ENCODE data around the gene BPIFB6.

The BPIFB6 gene

DNA sequence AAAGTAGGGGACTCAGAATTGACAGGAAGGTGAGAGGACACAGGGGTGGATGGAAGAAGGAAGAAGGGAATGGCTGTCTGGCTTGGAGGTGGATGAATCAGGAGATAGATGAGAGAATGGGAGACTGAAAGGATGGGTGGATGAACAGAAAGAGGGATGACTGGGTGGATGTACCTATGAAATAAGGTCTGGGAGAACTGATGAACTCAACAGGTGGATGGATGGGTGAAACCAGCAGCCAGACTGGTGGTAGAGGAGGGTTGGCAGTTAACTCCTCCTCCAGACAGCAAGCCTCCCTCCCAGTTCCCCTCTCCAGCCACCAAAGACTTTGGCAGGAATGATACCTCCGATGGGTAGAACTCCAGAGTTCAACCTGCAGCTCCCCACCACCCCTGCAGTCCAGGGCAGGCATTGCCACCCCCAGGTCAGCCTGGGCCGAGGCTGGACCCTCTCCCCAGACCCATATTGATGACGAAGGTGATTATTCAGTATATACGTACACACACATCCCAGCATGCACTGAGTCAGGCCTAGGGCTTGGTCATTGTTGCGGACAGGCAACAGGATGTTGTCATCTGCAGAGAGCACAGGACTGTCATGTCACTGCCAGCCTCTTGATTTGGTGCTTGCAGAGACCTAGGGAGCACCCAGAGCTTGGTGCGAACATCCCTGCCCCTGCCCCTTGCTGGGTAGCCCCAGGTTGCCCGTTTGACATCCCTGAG lies 29.2 kb upstream of the BPIFB6 start:
- no peak for DNase-seq

DNA sequence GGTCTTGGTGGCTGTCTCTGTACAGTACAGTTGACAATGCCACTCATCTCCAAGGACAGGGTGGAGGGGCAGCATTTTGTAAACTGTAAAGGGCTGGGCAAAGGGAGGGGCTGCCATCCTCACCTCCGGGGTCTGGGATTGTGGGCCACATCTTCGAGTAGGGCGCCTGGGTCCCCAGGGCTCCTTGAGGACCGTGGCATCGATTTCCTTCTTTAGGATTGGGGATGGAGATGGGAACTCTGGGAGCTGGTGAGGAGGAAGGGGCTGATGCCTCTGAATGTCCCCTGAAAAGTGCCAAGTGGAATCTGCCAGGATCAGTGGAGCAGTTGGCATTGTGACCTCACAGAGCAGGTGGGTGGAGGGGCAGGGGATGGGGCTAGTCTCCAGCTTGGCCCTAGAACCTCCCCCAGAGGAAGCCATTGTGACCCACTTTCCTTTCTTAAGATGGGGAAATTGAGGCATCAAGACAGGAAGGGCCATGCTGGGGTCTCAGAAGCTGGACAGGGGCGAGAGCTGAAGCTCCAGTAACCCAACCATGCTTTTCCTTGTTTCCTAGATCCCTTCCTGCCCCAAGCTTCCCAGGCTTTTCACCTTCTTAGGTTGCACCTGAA lies 27.2 kb upstream of the BPIFB6 start, which contains the start of gene SUN5:
Gene SUN5 (minus strand): TSS at position 293 of the 611 bp plus-strand sequence. CDS start 93 bp downstream, at position 200.
- no peak for DNase-seq

DNA sequence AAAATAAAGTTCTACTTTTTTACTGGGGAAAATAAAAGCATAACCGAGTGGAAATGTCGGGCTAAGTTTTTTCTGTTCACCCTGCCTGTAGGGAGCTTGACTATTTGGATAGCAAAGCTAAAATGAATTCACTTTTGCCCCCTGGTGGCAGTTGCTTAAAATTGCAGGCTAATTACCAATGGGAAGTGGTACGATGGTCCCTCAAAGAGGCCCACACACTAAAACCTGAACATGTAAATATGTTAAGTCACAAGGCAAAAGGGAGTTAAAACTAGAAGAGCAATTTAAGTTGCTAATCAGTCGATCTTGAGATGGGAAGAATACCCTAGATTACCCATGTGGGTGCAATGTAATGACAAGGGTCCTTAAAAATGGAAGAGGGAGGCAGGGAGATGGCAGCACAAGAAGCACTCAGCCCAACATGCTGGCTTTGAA lies 26.3 kb upstream of the BPIFB6 start:
- peak; percentile 59 for DNase-seq

DNA sequence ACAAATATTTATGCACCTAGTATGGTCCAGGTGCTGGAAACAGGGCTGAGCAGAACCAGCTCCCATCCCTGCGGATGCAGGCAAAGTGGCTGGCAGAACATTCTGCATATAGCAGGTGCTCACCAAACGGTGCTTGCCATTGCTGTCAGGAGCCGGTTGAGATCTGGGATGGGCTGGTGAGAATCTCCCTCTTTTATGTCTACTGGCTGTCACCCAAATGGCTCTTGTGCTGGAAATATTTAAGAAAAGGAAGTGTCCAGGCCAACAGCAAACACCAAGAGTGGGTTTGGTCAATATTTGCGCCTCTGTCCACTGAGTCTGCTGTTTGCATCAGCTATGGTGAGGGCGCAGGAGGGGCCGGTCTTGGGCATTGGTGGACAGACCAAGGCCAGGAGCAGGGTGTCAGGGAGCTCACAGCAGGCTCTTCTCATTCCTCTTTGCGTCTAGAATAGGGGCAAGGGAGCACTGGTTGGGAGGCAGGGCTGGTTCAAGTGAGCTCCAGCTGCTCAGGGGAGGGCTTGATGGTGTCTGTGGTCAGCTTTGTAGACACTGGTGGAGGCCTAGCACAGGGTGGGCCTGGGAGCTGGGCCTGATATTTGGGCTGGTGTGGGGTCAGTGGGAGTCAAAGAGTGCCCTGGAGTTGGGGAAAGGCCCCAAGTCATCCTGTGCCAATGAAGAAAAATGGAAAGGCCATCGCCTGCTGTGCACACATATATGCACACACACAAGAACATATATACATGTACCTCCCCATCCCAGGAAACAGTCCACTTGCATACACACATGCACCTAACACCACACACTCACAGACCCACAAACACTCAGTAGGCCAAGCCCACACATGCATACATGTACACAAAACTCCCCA lies 25.3 kb upstream of the BPIFB6 start:
- DNase-seq, result no peak

DNA sequence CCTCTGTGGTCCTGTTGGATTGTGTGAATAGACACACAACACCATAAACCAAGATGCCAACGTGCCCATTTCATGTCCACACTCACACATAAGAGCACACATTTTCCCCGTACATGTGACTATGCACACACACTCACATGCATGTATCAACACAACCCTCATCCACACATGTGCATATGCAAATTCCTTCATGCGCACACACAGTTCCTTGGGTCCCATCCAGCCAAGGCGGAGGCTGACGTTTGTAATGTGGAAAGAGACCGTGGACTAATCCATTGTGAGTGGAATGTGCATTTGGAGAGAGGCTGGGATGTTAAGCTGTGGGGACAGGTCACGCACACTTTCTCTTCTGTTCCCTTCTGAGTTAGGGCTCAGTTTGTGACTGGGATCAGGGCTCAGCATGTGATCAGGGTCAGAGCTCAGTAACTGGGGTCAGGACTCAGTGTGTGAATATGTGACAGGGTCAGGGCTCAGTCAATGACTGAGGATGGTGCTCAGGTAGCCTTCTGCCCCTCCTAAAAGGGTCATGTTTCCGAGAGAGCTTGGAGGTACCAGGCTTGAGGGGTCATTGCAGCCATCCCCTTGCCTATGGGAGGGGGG lies 24.6 kb upstream of the BPIFB6 start:
- no peak for DNase-seq

DNA sequence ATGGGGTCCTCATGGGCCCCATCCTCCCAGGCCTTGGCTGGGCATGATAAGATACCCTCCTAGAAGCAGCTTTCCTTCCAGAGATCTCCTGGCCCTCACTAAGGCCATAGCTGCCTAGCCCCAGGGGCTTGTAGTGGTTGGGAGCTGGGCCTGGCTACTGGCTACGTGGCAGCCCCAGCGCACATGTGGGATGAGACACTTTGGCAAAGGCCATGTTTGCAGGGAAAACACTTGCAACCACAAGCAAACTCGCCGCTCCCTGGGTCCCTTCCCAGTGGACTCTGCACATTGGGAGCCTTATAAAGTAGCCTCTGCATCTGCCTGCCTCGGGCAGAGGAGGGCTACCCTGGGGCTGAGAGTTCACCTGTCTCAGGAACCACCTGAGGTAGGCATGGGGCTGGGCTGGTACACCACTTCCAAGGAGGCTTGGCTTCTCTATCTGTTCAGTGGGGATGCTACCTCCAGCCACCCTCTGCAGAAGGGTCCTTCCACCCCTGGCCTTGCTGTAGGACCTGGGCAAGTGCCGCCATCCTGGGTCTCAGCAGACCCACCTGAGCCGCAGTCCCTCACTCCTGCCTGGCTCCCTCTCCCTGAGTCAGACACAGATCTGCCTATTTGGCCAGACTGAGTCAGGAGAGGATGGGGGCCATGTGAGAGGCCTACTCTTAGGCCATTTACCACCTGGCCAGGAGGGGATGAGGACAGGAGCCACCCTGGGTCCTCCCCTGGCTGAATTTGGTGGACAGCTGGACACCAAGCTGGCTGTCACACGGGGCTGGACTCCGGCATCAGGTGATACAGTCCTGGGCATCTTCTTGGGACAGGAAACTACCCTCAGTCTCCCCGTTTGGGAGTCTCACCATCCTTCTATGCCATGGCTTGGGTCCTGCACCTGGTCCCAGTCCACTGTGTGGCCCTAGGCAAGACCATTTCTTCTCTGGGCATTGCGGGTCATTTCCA lies 23.8 kb upstream of the BPIFB6 start, which contains the start of gene BPIFB2:
Gene BPIFB2 (plus strand): TSS at position 329 of the 960 bp plus-strand sequence. CDS start 871 bp downstream, outside the sequence.
- DNase-seq, result no peak

DNA sequence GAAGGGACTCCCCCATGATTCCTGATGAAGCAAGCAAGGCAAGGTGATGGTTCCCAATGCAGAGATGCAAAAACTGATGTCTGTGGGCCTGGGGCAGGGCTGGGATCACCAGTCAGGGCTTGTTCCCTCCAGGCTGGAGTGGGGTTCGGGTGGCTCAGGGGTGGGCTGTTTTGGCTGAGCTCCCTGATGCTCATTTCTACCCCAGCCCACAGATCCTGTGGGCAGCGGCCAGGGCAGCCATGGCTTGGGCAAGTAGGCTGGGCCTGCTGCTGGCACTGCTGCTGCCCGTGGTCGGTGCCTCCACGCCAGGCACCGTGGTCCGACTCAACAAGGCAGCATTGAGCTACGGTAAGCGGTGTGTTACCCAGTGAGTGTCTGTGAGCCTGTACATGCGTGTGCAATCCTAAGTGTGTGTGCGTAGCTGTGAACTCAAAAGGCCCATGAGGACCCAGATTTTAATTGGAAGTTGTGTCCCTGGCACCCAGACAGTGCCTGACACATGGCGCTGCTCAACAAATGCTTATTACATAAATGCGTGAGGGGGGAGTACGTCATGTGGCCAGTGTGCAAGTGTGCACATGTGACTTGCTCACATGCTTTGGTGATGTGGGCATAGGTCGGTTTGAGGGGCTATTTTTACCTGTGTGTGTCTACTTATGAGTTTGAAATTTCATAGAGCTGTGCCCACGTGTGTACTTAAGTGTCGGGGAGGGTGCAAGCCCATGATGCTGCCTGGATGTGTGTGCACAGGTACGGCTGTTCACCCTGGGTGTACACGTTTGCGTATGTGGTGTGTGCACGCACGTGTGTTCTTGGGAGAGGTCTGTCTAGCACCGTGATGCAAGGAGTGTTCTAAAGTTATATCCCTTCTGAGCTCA lies 22.9 kb upstream of the BPIFB6 start:
- no peak for DNase-seq

DNA sequence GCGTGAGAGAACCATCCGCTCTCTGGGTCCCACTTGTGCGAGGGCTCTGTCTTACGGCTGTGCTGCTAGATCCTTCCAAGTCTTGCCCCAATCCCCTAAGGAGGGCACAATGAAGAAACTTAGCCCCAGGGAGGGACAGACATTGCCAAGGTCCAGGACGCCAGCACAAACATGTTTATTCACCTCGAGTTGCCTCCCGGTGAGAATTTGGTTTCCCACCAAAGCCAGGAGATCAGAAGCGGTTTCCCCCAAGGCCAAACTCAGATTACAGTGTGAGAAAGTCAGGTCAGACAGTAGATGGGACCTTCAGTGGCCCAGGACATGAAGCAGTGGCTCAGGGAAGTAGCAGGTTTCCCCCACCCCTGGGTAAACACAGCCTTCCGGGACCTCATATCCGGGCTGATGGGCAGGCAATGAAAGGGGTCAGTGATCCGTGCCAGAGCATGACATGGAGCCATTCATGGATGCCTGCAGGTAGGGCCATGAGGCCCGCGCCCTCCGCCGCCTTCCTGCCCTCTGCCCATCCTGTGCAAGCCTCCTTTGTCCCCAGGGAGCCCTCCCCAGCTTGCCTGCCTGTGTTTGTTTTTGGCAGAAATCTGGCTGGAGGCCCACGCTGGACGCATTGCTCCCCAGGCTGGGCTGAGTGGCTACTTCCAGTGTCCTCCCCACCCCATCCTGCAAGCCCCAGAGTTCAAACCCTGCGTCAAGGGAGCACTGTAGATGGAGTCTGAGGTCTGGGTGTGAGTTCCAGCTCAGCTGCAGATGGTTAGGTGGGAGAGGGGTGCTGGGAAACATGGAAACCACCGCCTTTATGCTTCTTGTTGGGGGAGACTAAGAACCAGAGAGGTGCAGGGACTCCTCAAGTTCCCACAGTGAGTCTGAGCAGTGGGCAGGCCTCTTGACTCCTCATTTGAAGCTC lies 22.0 kb upstream of the BPIFB6 start:
- DNase-seq, result no peak

DNA sequence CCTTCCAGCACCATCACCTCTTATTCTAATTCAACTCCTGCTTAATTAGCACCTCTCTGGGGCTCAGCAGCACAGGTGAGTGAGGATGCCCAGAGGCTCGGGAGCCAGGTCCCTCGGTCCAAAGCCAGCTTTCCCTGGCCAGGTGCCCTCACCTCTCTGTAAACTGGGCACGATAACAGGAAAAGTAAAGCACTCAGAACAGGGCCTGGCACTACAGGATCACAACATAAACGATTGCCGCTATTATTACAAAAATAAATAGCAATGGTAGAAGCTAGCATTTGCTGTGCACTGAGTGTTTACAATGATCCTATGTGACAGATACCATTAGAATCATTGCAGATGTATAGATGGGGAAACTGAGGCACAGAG lies 21.3 kb upstream of the BPIFB6 start:
- no peak for DNase-seq

DNA sequence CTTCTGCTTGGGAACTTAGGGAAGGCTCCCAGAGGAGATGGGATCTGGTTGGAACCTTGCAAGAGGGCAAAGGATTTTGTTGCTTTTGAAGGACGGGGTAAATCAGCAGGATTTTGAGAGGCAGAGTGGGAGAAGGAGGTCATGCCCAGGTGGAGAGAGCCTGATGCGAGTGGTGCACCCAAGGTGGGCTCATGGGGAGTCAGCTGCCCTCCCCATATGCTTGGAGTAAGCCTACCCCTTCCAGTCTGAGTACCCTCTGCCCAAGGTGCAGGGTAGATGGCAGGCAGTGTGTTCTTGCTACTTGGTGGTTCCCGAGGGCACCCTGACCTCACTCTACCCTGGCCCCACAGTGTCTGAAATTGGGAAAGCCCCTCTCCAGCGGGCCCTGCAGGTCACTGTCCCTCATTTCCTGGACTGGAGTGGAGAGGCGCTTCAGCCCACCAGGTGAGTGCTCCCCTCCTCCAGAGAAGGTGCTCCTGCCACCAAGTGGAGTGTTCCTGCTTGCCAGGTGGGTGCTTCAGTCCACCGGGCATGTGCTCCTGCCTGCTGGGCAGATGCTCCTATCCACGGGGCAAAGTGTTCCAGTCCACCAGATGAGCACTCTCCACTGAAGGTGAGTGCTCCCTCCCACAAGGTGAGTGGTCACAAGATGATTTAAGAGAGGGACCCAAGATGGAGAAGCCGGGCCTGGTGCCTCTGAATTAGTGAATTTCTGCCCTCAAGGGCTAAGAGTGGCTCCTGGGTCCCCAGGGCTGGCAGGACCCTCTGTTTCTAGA lies 20.6 kb upstream of the BPIFB6 start:
- no peak for DNase-seq

DNA sequence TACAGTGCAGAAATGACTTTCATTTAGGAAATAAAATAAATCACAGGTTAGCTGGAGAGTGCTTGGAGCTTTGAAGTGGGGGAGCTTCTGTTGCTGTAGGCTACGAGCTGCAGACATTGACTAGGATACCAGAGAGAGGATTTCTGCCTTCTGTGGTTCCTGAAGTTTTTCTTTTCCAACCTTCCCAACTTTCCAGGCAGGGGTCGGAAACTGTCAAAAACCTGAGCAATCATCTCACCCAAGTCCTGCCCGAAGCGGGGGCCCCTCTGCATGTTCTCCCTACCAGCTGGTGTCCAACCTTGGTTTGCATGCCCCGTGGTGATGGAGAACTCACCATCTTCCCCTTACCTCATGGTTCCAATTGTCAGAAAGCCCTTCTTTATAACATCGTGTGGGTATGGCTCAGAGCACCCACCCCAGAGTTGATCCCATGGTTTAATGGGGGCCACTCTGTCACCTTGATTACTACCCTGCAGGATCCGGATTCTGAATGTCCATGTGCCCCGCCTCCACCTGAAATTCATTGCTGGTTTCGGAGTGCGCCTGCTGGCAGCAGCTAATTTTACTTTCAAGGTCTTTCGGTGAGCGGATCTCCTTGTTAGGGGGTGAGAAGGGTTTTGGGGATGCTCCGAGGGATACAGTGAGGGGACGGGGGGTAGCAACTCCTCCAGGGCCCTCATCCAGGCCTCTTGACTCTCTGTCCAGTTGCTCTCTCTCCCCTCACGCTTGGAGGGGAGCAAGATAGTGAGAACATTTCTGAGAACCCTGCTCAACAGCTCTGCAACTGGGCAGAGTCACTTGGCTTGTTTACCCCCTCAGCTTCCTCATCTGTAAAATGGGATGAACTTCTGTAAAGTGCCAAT lies 18.9 kb upstream of the BPIFB6 start:
- DNase-seq, result no peak

DNA sequence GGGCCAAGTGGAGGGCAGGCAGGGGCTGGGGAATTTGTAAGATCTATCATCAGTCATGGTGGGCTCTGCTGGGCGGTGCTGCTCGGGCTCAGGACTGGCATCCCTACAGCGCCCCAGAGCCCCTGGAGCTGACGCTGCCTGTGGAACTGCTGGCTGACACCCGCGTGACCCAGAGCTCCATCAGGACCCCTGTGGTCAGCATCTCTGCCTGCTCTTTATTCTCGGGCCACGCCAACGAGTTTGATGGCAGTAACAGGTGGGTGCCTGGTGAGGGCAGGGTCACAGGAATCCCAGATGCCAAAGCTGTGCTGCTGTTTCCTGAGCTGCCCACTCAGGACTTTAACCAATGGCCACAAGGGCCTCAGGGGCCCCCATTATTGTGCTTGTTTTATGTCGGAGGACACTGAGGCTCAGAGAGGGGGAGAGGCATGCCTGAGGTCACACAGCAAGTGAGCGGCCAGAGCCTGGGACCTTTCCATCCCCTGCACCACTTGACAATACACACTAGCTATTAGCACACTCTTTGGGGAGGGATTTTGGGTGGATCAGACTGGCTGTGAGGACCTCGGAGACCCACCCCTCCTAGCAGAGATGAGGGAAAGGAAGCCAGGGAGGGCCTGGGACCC lies 17.6 kb upstream of the BPIFB6 start:
- DNase-seq, result no peak

DNA sequence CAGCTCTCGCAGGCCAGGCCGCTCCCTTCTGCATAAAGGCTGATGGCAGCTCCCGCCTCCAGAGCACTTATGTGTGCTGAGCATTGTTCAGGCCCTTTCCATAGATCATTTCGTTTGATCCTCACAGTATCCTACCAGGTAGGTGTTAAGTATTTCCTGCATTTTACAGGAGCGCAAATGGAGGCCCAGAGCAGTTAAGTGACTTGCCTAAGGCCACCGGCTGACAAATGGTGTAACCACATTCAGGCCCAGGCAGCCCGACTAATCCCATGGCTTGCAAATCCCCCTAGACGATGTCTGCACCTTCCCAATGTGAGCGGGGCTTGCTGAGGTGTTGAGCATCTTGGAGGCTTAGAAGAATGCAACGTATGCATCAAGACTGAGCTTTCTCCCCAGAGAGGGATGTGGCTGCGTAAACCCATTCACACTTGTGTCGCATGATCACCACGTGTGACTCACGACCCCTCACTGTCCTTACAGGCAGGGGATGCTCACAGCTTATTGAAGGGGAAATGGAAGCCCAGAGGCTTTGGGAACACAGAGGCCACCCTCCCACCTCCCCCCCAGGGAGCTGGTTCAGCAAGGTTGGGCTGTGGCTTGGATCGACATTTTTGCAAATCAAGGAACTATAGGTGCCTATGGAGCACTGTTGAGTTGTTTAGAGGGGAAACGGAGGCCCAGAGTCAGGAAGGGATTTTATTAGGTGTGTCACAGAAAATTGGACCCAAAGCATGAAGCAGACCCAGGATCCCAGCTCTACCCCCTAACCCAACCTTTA lies 16.9 kb upstream of the BPIFB6 start:
- no peak for DNase-seq

DNA sequence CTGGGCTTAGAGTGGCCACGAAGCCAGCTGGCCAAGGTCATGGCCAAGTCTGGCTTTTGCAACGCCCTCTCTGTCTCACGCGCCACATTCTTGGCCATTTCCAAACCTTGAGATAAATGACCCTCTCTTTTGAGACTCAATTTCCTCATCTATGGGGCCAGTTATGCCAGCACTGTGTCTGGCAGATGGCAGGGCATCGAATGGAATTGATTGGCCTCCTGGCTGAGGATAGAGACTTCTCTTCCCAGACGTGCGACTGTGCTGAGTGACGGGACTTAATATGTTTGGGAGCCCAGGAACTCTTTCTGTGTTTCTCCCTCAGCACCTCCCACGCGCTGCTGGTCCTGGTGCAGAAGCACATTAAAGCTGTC lies 16.3 kb upstream of the BPIFB6 start:
- DNase-seq, result no peak

DNA sequence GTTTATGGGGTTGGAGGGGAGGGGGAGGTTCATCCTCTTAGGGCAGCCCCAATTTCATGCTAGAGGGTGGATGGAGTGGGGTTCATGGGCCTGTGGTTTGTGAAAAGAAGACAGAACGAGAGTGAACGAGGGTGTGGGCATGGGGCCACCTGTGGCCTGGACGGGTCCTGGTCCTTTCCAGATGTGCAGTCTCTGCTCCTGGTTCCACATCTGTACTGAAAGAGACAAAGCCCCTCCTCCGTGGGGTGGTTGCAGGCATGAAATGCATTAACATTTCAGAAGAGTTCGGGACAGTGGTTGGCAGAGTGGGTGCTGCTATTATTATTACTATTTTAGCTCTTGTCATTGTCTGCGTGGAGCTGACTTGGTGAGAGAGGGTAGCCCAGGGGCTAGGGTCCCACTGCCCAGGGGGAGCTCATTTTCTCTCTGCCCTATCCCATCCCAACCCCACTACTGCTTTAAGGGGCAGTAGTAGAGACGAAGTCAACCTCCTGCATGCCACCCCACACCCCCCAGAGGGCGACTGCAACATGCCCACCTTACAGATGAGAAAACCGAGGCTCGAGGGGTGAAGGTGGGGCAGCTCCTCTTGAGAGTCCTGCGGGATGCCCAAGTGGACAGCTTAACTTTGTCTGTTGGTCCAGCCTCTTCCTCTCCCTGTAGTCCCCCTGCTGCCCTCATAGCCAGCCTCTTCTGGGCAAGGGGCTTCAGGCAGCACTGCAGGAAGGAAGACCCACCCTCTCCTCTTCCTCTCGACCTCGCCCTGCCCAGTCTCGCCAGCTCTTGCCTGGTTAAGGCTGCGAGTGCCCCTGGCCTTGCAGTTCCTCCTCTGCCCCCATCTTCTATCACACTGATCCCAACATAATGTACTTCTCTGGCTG lies 15.5 kb upstream of the BPIFB6 start:
- no peak for DNase-seq
